MCF 10A (cell line): ENCODE measurements around the gene SOX15. TPM values are rescaled to one million over a fixed set of nuclear protein-coding genes. Genes with fewer than 3 reads are reported as not detected.
"Not testable (repeated sequence)": the region's sequence is repeated elsewhere in the genome, so short reads cannot be mapped to it uniquely, and the experiment has no call there.

ENCODE experiments used
- BruUV-seq: library from RNA; stranded (reverse); fragments of 400-500 nt; replicated peaks from 2 replicates; lab custom pipeline; 2021; lab: Mats Ljungman, UMichigan
- CTCF ChIA-PET: fragments of 300-600 bp; sonication (Branson Sonifier 250); formaldehyde crosslinking; extraction: SDS; loops from one replicate; lab custom pipeline; 2021; ENCODE audit warnings: antibody characterized with exemption, inconsistent platforms; lab: Yijun Ruan, JAX
- POLR2A ChIA-PET: fragments of 300-600, 350-650 bp; sonication (Branson Sonifier 250); formaldehyde crosslinking; extraction: SDS; loops from one replicate; lab custom pipeline; 2020; ENCODE audit warnings: antibody characterized with exemption, inconsistent platforms; lab: Yijun Ruan, JAX
- DNase-seq: peaks from one replicate; pipeline ENCODE4 v3.0.0-alpha.2; 2018; ENCODE audit not compliant: unreplicated experiment
- H3K27ac Mint-ChIP-seq: one replicate; pipeline ENCODE4 v1.8.0; 2022; ENCODE audit warnings: mild to moderate bottlenecking, low read depth, mixed read lengths; ENCODE audit not compliant: unreplicated experiment
- H3K27me3 Mint-ChIP-seq: one replicate; pipeline ENCODE4 v1.8.0; 2022; ENCODE audit warnings: mixed read lengths; ENCODE audit not compliant: insufficient read depth, unreplicated experiment
- H3K36me3 Mint-ChIP-seq: one replicate; pipeline ENCODE4 v1.8.0; 2022; ENCODE audit warnings: mild to moderate bottlenecking, moderate library complexity, mixed read lengths; ENCODE audit not compliant: insufficient read depth, unreplicated experiment
- H3K4me1 Mint-ChIP-seq: one replicate; pipeline ENCODE4 v1.8.0; 2022; ENCODE audit warnings: mixed read lengths; ENCODE audit not compliant: insufficient read depth, unreplicated experiment
- H3K4me3 Mint-ChIP-seq: one replicate; pipeline ENCODE4 v1.8.0; 2022; ENCODE audit warnings: mild to moderate bottlenecking, moderate library complexity, mixed read lengths; ENCODE audit not compliant: unreplicated experiment
- H3K9me3 Mint-ChIP-seq: one replicate; pipeline ENCODE4 v1.8.0; 2022; ENCODE audit warnings: mixed read lengths; ENCODE audit not compliant: unreplicated experiment
- CTCF ChIP-seq: fragments of 200-600 bp; IDR thresholded peaks from one replicate; pipeline ENCODE4 v1.8.0; 2022; ENCODE audit warnings: antibody characterized with exemption, mild to moderate bottlenecking; ENCODE audit not compliant: unreplicated experiment
- intact Hi-C: fragments of 100-400 bp; cut with micrococcal nuclease; formaldehyde crosslinking; loops from 2 replicates; pipeline ENCODE4 v1.14.1; 2022
- total RNA-seq: library from RNA; stranded (reverse); gene quantifications from 2 replicates; pipeline ENCODE4 v1.2.3, GENCODE V29; 2022

SOX15 gene
- total RNA-seq, 1 experiment from 2014 or later, result 34.4 TPM

GRCh38 chr17:7626307-7626706 is 36.4 kb upstream of the SOX15 start:
- ChIA-PET POLR2A (interaction anchor here (0.5 to 12.8 kb wide), 8 partner anchors 11 to 91 kb away, joined by 3 to 208 read pairs (median 6); partner anchors contain the start of genes FXR2, SOX15, TP53 and WRAP53), CTCF (interaction anchor here (0.6 to 2.0 kb wide), 4 partner anchors 11 to 61 kb away, joined by 4 to 10 read pairs (median 6); partner anchors contain the start of genes FXR2, TP53 and WRAP53)
- H3K27ac Mint-ChIP-seq, result peak overlapping the region; percentile 93
- DNase-seq, result no peak
- peaks cover 14% of the 10 kb centered on the region for H3K36me3 Mint-ChIP-seq
- TSS peak; percentile 86 for BruUV-seq
- intact Hi-C loops, result no loop called here
- H3K27me3 Mint-ChIP-seq, result no peaks in the 10 kb centered on the region
- H3K9me3 Mint-ChIP-seq, result no peaks in the 10 kb centered on the region
- no peak for TF ChIP-seq CTCF
- H3K4me1 Mint-ChIP-seq, result no peaks in the 10 kb centered on the region
- peak overlapping the region; percentile 84 for H3K4me3 Mint-ChIP-seq

GRCh38 chr17:7625749-7626148 is 35.9 kb upstream of the SOX15 start:
- H3K27me3 Mint-ChIP-seq, BruUV-seq, DNase-seq, H3K27ac Mint-ChIP-seq, H3K4me1 Mint-ChIP-seq, H3K9me3 Mint-ChIP-seq, intact Hi-C loops, H3K4me3 Mint-ChIP-seq: not testable (repeated sequence)
- CTCF ChIA-PET, result interaction anchor here (1.3 kb wide), 1 partner anchor 11 kb away, joined by 3 read pairs; the partner anchor contains the start of gene FXR2
- POLR2A ChIA-PET, result interaction anchor here (1.3 to 12.8 kb wide), 3 partner anchors 11 to 61 kb away, joined by 3 to 208 read pairs (median 67); partner anchors contain the start of genes FXR2, TP53 and WRAP53
- H3K36me3 Mint-ChIP-seq, result peaks cover 14% of the 10 kb centered on the region

- no peak overlapping the region for H3K27ac Mint-ChIP-seq
- POLR2A ChIA-PET, result interaction anchor here (0.7 kb wide), 1 partner anchor 13 kb away, joined by 4 read pairs; no protein-coding TSS in a partner anchor
- H3K27me3 Mint-ChIP-seq, result no peaks in the 10 kb centered on the region
- no TSS peak for BruUV-seq
- H3K4me1 Mint-ChIP-seq, result no peaks in the 10 kb centered on the region
- TF ChIP-seq CTCF, result no peak
- no peak overlapping the region for H3K4me3 Mint-ChIP-seq
- no peak for DNase-seq
- intact Hi-C loops, result no loop called here
- CTCF ChIA-PET, result interaction anchor here (0.7 kb wide), 1 partner anchor 279 kb away, joined by 3 read pairs; no protein-coding TSS in a partner anchor
- peaks cover 14% of the 10 kb centered on the region for H3K36me3 Mint-ChIP-seq
- H3K9me3 Mint-ChIP-seq, result no peaks in the 10 kb centered on the region
These were observed 33.8 kb upstream of the SOX15 start for GRCh38 chr17:7623661-7624060.

GRCh38 chr17:7620835-7621234 is 30.9 kb upstream of the SOX15 start:
- Mint-ChIP-seq H3K4me3 (no peak overlapping the region), H3K4me1 (no peaks in the 10 kb centered on the region), H3K9me3 (no peaks in the 10 kb centered on the region), H3K27ac (no peak overlapping the region), H3K27me3 (no peaks in the 10 kb centered on the region), H3K36me3 (peaks cover 9% of the 10 kb centered on the region)
- intact Hi-C loops, result no loop called here
- no peak for DNase-seq
- no TSS peak for BruUV-seq
- no peak for TF ChIP-seq CTCF
- CTCF ChIA-PET, result interaction anchor here (0.7 to 3.4 kb wide), 6 partner anchors 8 to 220 kb away, joined by 3 to 15 read pairs (median 3); partner anchors contain the start of genes SOX15 and WRAP53
- POLR2A ChIA-PET, result interaction anchor here (0.6 to 0.7 kb wide), 3 partner anchors 52 to 68 kb away, joined by 3 to 4 read pairs (median 4); partner anchors contain the start of genes TP53 and WRAP53
